ENCODE measurements around the gene PCCB.

- TF ChIP-seq CTCF (IDR thresholded peaks at IDR 0.05): no peak
- TF ChIP-seq EZH2 (IDR thresholded peaks at IDR 0.05; ENCODE audit: borderline replicate concordance, insufficient read depth, low read depth, low read length, poor library complexity, severe bottlenecking): no peak
These were observed 4.4 kb upstream of the PCCB start for GRCh38 chr3:136245691-136246090.

Data from B cell (primary cell).